Spleen (tissue), 7 donors: Measurements from ENCODE around the gene KRTAP5-1.

Experiments
- CTCF ChIP-seq, 11 experiments: fragments of 200-600 bp in 7 of 11; fragments of 450-650 bp in 4 of 11; sonication (generic) in 4 of 11; IDR thresholded peaks in 8 of 11; conservative IDR thresholded peaks in 3 of 11; 1 replicate in 7 of 11; 2 replicates in 4 of 11; pipeline versions ENCODE4 v1.4.0 to v1.8.0; 2016 to 2021; ENCODE audit warnings: antibody characterized with exemption in 11 of 11, inconsistent platforms in 4 of 11, mild to moderate bottlenecking in 1 of 11
- POLR2A ChIP-seq, 3 donors: fragments of 450-650 bp; IDR thresholded peaks; one replicate each; pipeline ENCODE4 v1.5.1; 2017; ENCODE audit warnings: antibody characterized with exemption in 3 of 3, mild to moderate bottlenecking in 1 of 3
- donor health status: DM: no; HTN: no; CAD: no; lungs with moderate emphysema.
- donor health status: DM: no; HTN: no; CAD: no.
- donor health status: DM: no; HTN: no; CAD: no.

- TF ChIP-seq CTCF (IDR thresholded peaks at IDR 0.05 in 8 of 11, conservative IDR thresholded peaks at IDR 0.05 in 3 of 11) (no peak), POLR2A (IDR thresholded peaks at IDR 0.05) (no peak)
Measured at GRCh38 chr11:1543606-1544263, 41.3 kb downstream of the KRTAP5-1 start.
